ENCODE measurements around the gene PLCH2.

PLCH2 gene

GRCh38 chr1:2501041-2501819 is 25.1 kb downstream of the PLCH2 start:
- DNase-seq = no peak

GRCh38 chr1:2501820-2502119 is 25.7 kb downstream of the PLCH2 start:
- no peak for DNase-seq

DNA sequence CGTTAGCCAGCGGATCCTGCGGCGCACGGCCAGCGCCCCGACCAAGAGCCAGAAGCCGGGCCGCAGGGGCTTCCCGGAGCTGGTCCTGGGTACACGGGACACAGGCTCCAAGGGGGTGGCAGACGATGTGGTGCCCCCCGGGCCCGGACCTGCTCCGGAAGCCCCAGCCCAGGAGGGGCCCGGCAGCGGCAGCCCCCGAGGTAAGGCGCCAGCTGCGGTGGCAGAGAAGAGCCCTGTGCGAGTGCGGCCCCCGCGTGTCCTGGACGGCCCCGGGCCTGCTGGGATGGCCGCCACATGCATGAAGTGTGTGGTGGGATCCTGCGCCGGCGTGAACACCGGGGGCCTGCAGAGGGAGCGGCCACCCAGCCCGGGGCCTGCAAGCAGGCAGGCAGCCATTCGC is 26.1 kb downstream of the PLCH2 start:
- no peak for DNase-seq

GRCh38 chr1:2502661-2503553 is 26.8 kb downstream of the PLCH2 start:
- DNase-seq = no peak

- no peak for DNase-seq
Measured at GRCh38 chr1:2503554-2504224, 27.6 kb downstream of the PLCH2 start.

DNA sequence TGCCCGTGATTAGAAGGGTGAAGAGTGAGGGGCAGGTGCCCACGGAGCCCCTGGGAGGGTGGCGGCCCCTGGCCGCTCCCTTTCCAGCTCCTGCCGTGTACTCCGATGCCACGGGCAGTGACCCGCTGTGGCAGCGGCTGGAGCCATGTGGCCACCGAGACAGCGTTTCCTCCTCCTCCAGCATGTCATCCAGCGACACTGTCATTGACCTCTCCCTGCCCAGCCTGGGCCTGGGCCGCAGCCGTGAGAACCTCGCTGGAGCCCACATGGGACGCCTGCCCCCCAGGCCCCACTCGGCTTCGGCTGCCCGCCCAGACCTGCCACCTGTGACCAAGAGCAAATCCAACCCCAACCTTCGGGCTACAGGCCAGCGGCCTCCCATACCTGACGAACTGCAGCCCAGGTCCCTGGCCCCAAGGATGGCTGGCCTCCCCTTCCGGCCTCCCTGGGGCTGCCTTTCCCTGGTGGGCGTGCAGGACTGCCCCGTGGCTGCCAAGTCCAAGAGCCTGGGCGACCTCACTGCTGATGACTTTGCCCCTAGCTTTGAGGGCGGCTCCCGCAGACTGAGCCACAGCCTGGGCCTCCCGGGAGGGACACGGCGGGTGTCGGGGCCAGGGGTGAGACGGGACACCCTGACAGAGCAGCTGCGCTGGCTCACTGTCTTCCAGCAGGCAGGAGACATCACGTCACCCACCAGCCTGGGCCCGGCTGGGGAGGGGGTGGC is 28.3 kb downstream of the PLCH2 start:
- no peak for DNase-seq

DNA sequence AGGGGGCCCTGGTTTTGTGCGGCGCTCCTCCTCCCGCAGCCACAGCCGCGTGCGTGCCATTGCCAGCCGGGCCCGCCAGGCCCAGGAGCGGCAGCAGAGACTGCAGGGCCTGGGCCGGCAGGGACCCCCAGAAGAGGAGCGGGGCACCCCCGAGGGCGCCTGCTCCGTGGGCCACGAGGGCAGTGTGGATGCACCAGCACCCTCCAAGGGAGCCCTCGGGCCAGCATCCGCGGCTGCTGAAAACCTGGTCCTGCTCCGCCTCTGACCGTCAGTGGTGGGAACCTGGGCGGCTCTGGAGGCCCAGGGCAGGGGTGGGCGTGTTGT is 28.8 kb downstream of the PLCH2 start:
- no peak for DNase-seq

DNA sequence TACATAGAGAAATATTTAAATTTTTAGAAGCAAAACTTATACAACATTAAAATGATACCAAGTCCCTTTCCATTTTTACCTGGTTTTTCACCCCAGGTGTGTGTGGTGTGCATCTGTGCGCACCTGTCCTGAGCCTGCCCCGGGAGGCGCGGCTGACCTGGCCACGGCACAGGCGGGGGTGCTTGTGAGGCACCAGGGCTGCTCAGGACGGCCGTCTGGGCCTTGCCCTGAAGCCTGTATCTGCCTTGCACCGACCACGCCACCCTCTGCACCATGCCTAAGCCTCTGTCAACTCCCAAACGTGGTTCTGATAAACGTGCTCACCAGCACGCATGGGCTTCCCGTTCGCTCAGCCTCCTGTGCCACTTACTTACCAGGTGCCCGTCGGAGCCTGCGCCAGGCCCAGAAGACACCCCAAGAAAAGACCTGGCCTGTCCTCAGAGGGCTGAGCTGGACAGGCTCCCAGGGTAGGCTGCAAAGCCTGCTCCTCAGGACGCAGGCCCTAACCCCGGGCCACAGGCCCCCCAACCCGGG is 29.4 kb downstream of the PLCH2 start:
- DNase-seq = no peak

- DNase-seq = no peak
Measured at GRCh38 chr1:2506007-2506860, 30.1 kb downstream of the PLCH2 start.

- DNase-seq = no peak
Measured at GRCh38 chr1:2506901-2507565, 30.9 kb downstream of the PLCH2 start.

DNA sequence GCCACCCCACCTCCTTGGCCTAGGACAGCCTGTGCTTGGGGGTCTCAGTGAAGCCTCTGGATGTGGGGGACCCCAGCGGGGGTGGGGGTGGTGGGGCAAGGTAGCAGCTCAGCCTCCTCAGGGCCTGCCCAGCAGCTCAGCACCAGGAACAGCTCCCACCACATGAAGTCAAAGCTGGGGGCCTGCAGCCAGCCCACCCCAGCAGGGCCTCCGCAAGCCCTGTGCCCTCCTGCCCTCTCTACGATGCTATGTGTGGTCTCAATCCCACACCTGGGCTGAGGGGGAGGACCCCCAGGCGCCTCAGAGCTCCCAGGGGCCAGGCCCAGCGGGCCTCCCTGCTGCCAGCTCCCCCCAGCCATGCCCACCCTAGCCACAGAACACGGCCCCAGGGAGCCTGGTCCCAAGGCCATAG is 31.7 kb downstream of the PLCH2 start:
- no peak for DNase-seq

DNA sequence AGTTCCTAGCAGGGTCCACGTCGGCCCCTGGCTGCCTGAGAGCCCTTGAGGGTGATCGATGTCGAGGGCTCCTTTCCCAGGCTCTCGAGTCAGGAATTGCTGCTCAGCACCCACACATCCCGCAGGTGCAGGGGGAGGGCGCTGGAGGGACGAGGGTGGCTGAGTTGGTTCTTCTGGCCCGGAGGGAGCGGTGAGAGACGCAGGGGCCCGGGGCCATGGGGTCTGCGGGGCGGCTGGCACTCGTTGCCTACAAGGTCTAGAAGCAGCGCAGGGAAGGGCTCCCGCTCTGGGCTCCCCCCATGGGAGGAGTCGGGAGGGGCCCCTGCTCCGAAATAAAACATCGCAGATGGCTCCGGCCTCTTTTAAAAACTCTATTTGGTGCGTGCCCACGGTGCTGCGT is 32.1 kb downstream of the PLCH2 start:
- no peak for DNase-seq

DNA sequence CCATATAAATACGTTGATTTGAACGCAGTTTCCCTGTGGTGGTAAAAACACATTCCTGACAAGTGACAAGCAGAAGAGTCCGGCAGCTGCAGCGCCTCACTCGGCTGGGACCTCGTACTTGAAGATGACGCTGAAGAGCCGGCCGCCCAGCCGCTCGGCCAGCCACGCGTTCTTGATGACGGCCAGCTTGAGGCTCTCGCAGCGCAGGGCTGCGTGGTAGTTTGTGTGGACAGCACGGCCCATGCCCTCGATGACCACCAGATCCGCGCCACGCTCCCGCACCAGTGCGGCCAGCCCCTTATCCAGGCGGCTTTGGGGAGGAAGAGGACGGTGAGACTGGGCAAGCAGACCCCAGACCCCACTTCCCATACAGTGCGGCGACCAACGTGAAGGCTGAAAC is 32.7 kb downstream of the PLCH2 start:
- no peak for DNase-seq

DNA sequence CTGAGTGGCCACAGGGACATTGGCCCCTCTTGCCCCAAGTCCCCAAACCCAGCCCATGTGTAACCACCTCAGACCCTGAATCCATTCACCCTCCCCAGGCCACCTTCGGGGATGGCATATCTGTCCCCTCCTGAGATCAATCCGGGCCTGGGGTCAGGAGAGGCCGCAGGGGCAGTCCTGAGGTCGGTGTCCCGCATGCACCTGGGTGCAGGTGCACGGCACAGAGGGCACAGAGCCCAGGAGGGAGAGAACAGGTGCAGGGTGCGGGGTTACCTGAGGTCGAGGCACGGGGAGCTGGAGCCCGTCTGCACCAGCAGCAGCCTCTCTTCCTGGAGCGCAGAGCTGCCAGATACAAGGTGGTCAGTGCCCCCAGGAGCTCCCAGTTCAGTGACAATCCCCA is 33.5 kb downstream of the PLCH2 start:
- no peak for DNase-seq

DNA sequence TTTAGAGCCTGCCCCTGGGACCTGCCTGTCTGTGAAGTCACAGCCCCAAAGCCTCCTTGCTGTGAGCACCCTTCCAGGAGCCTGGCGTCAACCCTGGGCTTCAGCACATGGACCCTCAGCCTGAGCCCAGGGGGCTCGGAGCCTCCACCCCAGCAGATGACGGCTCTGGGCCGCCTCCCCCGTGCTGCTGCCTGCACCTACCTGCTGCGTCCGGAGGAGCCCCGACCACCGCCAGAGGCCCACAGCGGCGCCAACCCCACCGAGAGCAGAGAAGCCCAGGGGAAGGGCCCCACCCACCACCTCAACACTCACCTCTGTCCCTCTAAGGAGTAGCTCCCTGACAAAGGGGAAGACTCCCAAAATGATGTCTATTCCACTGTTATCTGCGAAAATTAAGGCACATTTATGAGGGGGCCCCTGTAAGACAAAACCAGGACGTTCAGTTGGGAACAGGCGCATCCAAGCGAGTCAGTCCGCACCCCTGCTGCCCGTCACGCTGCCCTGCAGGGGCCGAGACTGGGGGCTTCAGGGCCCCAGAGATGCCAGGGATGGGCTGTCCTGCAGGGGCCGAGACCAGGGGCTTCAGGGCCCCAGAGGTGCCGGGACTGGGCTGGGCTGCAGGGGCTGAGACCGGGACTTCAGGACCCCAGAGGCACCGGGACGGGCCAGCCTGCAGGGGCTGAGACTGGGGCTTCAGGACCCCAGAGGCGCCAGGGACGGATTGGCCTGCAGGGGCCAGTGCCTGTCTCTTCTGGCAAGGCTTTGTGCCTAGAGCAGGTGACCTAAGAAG is 34.5 kb downstream of the PLCH2 start:
- DNase-seq = no peak

- DNase-seq = no peak
Measured at GRCh38 chr1:2512862-2513421, 36.9 kb downstream of the PLCH2 start.

DNA sequence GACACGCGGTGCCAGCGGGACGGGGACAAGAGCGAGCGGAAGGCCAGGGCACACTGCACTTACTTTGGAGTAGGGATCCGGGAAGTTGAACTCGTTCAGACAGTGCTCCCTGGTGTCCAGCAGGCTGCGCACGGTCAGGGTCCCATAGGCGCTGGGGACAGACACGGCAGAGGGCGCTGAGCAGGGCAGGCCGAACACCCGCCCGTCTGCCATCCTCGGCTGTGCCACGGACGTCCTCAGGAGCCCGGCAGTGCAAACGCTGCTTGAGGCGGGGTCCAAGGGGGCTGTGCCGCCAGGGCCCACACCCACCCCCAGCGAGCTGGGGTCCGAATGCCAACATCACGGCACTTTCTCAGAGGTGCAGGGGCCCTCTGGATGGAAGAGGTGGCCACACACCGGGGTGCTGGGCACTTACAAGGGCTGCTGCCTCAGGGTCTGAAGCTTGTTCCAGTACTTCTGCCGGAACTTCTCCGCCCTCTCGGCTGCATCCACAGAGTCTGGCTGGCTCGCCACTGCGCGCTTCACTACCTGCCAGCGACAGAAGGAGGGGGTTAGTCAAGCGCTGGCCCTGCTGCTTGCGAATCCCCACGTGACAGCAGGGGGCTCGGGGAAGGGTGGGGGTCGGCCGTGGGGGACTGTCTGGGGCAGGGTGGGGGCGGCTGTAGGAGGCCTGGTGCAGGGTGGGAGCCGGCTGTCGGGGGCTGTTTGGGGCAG is 38.0 kb downstream of the PLCH2 start:
- DNase-seq = no peak

DNA sequence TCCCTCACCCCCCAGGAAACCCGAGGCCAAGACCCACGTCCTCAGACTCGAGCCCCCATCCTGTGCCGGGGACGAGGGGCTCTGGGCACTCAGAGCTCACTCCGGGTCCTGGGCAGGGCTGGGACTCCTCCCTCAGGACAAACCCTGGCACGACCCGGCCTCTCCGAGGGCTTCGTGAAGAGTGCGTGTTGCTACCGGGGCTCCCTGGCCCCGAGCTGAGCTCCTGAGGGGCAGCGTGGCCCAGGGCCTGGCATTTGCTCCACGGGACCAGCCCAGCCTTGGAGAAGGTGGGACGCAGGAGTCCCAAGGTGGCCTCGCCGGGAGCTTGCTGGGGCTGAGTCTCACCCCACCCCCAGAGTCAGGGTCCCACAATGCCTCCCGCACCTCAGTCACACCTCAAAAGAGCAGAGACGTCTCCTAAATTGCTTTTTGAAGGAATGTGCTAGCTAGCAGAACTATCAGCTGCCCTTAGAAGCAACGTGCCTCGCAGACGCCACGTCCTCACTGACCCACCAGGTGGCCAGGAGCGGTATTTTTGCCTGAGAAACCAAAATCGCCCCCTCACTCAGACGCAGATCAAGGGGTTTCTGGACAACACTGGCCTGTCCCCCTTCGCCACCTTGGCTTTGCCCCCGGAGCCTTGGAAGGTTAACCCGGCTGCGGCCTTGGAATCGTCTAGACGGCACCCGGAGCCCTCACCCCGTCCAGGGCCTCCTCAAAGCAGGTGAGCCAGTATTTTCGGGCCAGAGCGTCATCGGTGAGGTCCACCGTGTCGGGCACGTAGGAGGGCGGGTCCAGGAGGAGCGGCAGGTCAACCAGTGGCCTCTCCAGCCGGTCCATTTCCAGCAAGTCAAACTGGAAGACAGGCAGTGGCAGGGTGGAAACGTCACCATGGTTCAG is 39.0 kb downstream of the PLCH2 start:
- DNase-seq = no peak

DNA sequence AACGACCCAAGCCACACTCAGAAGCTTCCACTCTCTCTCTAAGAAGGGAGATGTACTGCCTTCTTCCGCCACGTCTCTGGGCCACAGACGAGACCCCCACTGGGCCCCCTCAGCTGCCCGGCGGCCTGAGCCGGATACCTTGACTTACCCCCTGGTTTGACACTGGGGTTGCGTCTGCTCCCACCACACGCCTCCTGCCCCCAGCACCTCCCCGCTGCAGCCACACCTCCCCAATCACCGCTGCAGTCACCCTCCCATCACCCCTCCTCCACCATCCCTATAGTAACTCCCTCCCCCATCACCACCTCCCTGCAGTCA is 39.6 kb downstream of the PLCH2 start:
- DNase-seq = no peak
